ENCODE data around the gene ITGAX.
"Not testable (repeated sequence)": the region's sequence is repeated elsewhere in the genome, so short reads cannot be mapped to it uniquely, and the experiment has no call there.

The ITGAX gene

DNA sequence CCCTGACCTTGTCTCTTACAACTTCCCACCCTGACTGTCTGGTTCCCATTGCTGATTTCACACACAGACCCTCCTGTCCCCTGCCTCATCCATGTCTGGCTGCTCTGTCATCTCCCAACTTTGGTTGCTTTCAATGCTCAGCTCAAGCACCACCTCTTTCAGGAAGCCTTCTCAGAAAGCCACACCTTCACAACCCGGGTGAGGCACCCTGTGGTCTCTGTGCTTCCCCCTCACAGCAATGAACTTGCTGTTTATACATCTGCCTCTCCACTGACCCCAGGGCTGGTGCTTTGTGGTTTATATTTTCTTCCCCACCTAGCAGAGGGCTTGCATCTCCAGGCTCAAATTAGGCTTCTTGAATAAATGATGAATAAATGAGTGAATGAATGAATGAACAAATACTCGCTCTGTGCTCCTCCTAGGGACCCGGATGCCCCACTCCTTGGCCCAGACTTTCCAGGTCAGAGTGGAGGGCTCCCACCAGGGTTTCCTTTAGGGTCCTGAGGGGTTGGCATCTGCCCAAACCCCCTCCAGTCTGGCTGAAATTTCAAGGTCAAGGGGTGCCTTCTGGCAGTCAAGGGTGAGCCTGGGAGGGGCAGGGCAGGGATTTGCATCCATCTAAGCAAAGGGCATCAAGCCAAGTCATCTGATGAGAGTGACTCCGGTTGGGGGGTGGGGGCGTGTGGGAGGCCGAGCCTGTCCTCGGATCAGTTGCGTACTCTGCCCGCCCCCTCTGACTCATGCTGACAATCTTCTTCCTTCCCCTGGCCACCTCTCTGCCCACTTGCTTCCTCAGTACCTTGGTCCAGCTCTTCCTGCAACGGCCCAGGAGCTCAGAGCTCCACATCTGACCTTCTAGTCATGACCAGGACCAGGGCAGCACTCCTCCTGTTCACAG, at the start of gene ITGAX:
Gene ITGAX (plus strand): TSS at position 783 of the 898 bp plus-strand sequence. CDS start 79 bp downstream, at position 862.
- no peaks in the 10 kb centered on the region for H3K36me3 ChIP-seq (ENCODE audit: control insufficient read depth, insufficient read depth, low read length)
- TF ChIP-seq, protein P1, sequence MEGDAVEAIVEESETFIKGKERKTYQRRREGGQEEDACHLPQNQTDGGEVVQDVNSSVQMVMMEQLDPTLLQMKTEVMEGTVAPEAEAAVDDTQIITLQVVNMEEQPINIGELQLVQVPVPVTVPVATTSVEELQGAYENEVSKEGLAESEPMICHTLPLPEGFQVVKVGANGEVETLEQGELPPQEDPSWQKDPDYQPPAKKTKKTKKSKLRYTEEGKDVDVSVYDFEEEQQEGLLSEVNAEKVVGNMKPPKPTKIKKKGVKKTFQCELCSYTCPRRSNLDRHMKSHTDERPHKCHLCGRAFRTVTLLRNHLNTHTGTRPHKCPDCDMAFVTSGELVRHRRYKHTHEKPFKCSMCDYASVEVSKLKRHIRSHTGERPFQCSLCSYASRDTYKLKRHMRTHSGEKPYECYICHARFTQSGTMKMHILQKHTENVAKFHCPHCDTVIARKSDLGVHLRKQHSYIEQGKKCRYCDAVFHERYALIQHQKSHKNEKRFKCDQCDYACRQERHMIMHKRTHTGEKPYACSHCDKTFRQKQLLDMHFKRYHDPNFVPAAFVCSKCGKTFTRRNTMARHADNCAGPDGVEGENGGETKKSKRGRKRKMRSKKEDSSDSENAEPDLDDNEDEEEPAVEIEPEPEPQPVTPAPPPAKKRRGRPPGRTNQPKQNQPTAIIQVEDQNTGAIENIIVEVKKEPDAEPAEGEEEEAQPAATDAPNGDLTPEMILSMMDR (IDR thresholded peaks at IDR 0.05; ENCODE audit: insufficient read depth, low read length, poor library complexity, severe bottlenecking): no peak
- H3K4me3 ChIP-seq (replicated peaks; ENCODE audit: low read depth, low read length): peak within 1 kb of the TSS; percentile 32
- no peaks in the 10 kb centered on the region for H3K27me3 ChIP-seq (replicated peaks; ENCODE audit: control insufficient read depth, insufficient read depth, low read length)
- DNase-seq (ENCODE audit: extremely low read depth, insufficient read length): peak; percentile 74

DNA sequence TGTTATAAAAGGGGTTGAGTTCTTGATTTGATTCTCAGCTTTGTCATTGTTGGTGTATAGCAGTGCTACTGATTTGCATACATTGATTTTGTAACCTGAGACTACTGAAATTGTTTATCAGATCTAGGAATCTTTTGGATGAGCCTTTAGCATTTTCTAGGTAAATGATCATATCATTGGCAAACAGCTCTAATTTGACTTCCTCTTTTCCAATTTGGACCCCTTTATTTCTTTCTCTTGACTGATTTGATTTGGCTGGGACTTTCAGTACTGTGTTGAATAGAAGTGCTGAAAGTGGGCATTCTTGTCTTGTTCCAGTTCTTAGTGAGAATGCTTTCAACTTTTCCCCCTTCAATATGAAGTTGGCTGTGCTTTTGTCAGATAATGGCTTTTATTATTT, 49.8 kb upstream of the ITGAX start:
- Histone ChIP-seq H3K27me3 (replicated peaks; ENCODE audit: control insufficient read depth, insufficient read depth, low read length) (no peaks in the 10 kb centered on the region), H3K36me3 (ENCODE audit: control insufficient read depth, insufficient read depth, low read length) (no peaks in the 10 kb centered on the region), H3K4me3 (replicated peaks; ENCODE audit: low read depth, low read length) (no peak overlapping the region)
- DNase-seq (ENCODE audit: extremely low read depth, insufficient read length): no peak
- TF ChIP-seq, protein P1 (IDR thresholded peaks at IDR 0.05; ENCODE audit: insufficient read depth, low read length, poor library complexity, severe bottlenecking): no peak

DNA sequence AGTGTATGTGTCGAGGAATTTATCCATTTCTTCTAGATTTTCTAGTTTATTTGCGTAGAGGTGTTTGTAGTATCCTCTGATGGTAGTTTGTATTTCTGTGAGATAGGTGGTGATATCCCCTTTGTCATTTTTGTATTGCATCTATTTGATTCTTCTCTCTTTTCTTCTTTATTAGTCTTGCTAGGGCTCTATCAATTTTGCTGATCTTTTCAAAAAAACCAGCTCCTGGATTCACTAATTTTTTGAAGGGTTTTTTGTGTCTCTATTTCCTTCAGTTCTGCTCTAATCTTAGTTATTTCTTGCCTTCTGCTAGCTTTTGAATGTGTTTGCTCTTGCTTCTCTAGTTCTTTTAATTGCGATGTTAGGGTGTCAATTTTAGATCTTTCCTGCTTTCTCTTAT, 46.6 kb upstream of the ITGAX start:
- H3K36me3 ChIP-seq (ENCODE audit: control insufficient read depth, insufficient read depth, low read length); DNase-seq (ENCODE audit: extremely low read depth, insufficient read length); H3K4me3 ChIP-seq (replicated peaks; ENCODE audit: low read depth, low read length); H3K27me3 ChIP-seq (replicated peaks; ENCODE audit: control insufficient read depth, insufficient read depth, low read length): not testable (repeated sequence)

DNA sequence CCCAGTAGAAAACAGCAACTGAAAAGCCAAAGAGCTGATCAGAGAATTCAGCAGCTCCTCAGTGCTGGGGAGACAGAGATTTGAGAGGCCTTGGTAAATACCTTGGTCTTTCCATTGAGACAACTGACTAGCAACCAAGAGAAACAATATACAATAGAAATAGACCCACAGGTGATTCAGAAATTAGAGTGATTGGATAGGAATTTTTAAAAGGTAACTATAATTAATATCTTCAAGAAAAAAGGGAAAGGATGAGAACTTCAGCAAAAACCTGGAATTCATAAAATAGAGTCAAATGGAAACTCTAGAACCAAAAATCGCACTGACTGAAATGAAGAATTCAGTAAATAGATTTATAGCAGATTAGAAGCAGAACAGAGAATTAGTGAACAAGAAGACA, 32.5 kb upstream of the ITGAX start:
- TF ChIP-seq, protein P1 (IDR thresholded peaks at IDR 0.05; ENCODE audit: insufficient read depth, low read length, poor library complexity, severe bottlenecking): no peak
- H3K27me3 ChIP-seq (replicated peaks; ENCODE audit: control insufficient read depth, insufficient read depth, low read length): no peaks in the 10 kb centered on the region
- DNase-seq (ENCODE audit: extremely low read depth, insufficient read length): no peak
- H3K4me3 ChIP-seq (replicated peaks; ENCODE audit: low read depth, low read length): no peak overlapping the region
- H3K36me3 ChIP-seq (ENCODE audit: control insufficient read depth, insufficient read depth, low read length): no peaks in the 10 kb centered on the region

DNA sequence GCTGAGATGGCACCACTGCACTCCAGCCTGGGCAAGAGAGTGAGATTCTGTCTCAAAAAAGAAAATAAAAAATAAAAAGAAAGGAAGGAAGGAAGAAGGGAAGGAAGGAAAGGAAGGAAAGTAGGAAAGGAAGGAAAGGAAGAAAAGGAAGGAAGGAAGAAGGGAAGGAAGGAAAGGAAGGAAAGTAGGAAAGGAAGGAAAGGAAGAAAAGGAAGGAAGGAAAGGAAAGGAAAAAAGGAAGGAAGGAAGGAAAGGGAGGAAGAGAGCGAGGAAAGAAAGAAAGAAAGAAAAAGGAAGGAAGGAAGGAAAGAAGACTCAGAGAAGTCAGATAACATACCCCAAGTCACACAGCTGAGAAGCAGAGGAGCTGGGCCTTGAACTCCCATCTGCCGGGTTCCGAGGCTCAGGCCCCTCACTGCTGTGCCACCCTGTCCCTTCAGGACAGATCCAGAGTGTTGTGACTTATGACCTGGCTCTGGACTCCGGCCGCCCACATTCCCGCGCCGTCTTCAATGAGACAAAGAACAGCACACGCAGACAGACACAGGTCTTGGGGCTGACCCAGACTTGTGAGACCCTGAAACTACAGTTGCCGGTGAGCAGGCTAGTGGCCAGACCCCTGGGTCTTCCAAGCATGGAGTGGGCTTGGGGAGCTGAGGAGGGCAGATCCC, 30.9 kb upstream of the ITGAX start:
- H3K27me3 ChIP-seq (replicated peaks; ENCODE audit: control insufficient read depth, insufficient read depth, low read length): no peaks in the 10 kb centered on the region
- TF ChIP-seq, protein P1 (IDR thresholded peaks at IDR 0.05; ENCODE audit: insufficient read depth, low read length, poor library complexity, severe bottlenecking): no peak
- no peak overlapping the region for H3K4me3 ChIP-seq (replicated peaks; ENCODE audit: low read depth, low read length)
- no peaks in the 10 kb centered on the region for H3K36me3 ChIP-seq (ENCODE audit: control insufficient read depth, insufficient read depth, low read length)
- DNase-seq (ENCODE audit: extremely low read depth, insufficient read length): no peak

DNA sequence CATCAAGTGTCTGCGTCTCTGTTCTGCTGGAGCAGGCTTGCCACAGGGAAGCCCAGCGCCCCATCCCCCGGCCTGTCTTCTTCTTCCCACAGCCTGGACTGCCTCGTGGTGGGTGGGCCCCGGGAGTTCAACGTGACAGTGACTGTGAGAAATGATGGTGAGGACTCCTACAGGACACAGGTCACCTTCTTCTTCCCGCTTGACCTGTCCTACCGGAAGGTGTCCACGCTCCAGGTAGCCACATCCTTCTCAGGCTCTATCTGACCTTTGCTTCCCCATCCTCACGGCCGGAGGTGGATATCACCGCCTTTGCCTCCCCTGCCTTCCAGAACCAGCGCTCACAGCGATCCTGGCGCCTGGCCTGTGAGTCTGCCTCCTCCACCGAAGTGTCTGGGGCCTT, 29.8 kb upstream of the ITGAX start:
- Histone ChIP-seq H3K27me3 (replicated peaks; ENCODE audit: control insufficient read depth, insufficient read depth, low read length) (no peaks in the 10 kb centered on the region), H3K4me3 (replicated peaks; ENCODE audit: low read depth, low read length) (no peak overlapping the region), H3K36me3 (ENCODE audit: control insufficient read depth, insufficient read depth, low read length) (no peaks in the 10 kb centered on the region)
- no peak for DNase-seq (ENCODE audit: extremely low read depth, insufficient read length)
- TF ChIP-seq, protein P1 (IDR thresholded peaks at IDR 0.05; ENCODE audit: insufficient read depth, low read length, poor library complexity, severe bottlenecking): no peak
